NCI-H82 treated with DMSO at 0.1 percent for 48 hours (cell line): ENCODE results near the gene RNF157.

Source experiments
- DNase-seq: peaks from one replicate; lab custom pipeline; 2025; ENCODE audit not compliant: unreplicated experiment; lab: John Stamatoyannopoulos, UW

RNF157 gene

DNA sequence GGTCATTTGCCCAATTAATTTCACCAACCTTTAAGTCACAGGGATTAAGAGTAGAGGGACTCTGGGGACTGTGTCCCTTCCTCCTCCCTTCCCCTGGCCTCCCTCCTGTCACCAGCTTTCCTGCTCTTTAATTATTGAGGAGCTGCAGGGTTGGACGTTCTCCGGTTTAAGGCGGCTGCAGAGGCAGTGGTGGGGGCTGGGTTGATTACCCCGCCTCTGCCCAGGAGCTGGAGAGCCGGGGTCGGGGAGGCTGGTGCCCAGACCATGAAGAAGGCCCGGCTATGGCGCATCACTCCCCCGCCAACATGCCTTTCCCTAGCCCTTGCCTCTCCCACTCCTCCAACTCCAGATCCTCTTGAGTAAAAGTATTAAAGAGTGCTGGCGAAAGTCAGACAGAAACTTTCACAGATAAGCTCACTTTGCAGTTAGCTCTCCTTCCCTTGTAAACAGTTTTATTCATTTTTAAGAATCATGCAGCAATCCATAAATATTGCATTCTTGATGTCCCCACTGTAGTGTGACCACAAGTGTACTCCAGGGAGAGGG, 98.2 kb downstream of the RNF157 start:
- DNase-seq = peak; percentile 38

- DNase-seq = peak; percentile 85
These were observed 98.9 kb downstream of the RNF157 start, which contains the start of gene FOXJ1 for GRCh38 chr17:76141212-76142038. Gene FOXJ1 (minus strand): TSS chr17:76141245. CDS start chr17:76140395, 850 bp downstream.

DNA sequence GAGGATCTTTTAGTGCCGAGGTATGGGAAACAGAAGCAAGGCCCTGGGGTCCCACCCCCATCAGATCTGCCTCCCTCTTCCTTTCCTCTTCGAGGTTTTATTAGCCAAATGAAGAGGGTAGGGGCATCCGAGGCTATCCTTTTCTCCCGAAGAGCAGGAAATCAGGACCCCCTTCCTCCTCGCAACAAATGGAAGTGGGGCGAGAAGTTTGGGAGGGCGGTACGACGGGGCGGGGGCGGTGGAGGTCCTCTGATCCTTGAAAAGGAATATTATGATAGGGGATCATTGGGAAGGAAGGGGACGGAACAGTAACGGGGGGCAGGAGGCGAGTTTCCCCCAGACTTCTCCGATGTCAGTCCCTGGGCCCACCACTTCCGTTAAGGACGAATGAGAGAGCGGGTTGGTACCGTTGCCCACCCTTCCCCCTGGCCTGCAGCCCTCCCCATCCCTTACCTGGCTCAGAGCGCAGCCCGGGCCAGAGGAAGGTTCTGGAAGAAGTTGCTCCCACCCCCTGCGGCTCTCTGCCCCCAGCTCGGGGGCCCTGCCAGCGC, 99.6 kb downstream of the RNF157 start:
- DNase-seq = no peak

DNA sequence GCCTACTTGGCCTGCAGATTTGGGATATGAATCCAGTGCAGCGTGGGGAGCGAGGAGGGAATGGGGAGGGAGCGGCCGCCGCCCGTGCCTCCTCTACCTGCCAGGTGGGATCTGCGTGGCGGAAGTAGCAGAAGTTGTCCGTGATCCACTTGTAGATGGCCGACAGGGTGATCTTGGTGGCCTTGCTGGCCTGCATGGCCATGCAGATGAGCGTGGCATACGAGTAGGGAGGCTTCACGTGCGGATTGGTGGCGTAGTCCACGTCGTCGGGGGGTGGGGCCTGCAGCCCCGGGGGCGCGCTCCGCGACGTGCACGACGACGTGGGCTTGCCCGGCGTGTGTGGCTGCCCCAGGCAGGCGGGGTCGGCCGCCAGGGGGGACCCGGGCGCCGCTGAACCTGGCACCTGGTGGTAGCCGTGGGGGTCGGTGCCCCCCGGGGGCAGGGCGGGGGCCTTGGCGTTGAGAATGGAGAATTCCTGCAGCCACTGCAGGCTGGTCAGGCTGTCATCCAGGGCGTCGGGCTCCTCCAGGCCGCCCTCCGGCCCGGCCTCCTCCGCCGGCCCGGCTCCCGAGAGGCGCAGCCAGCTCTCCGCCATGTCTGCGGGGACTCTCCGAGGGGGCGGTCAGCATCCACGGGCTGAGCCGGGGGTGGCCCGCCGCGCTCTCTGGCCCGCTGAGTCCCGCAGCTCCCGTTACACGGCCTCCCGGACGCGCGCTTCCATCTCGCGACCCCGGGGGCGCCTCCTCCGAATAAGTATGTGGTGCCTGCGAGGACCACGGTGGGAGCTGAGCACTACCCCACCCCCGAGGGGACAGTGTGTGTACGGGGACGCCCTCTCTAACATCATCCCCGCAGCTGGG, 100.3 kb downstream of the RNF157 start:
- DNase-seq = no peak

GRCh38 chr17:76138896-76139752, 101.2 kb downstream of the RNF157 start:
- no peak for DNase-seq

- no peak for DNase-seq
These were observed 101.9 kb downstream of the RNF157 start for GRCh38 chr17:76138234-76138895.

DNA sequence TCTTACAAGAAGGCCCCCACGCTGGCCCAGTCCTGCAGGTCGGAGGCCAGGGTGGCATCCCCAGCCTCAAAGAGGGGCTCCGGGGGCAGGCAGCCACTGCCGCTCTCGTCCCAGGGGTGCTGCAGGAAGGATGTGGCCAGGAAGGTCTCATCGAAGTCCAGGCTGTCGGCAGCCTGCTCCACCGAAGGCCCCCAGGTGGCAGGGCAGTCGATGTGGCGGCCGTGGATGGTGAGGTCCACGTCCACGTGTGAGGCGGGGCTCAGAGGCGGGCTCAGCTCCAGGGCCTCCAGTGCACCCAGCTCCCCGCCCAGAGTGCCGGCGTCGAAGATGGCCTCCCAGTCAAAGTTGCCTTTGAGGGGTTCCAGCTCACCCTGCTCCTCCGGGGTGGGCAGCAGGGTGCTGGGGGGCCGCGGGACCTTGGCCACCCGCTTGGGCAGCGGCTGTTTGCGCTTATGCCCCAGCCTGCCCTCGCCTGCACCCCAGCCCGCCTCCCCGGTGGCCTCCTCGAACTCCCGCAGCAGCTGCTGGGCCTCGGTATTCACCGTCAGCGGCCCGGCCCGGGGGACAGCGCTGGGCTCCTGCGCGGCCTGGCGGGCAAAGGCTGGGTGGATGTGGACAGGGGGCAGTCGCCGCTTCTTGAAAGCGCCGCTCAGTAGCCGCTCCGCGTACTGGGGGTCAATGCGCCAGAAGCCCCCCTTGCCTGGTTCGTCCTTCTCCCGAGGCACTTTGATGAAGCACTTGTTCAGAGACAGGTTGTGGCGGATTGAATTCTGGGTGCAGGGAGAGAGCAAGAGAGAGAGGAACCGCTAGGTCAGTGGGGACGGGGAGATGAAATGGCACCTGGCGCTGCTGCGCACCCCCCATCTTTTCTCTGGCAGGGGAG, 102.7 kb downstream of the RNF157 start:
- DNase-seq = no peak

DNA sequence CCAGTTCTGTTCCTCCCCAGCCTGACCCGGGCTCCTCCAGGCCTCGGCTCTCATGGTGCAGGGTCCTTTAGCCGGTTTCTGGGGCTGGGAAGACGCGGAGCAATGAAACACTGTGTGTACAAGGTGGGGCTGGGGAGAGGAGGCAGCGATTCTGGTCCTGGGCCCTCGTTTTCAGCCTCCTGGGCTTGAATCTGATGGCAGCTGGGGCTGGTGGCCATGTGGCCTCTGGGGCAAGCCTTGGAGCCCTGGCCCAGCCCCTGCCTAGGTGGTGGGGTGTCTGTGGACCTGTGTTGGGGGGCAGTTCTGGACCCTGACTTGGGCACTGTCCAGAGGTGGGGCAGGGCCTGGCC, 103.3 kb downstream of the RNF157 start:
- no peak for DNase-seq

DNA sequence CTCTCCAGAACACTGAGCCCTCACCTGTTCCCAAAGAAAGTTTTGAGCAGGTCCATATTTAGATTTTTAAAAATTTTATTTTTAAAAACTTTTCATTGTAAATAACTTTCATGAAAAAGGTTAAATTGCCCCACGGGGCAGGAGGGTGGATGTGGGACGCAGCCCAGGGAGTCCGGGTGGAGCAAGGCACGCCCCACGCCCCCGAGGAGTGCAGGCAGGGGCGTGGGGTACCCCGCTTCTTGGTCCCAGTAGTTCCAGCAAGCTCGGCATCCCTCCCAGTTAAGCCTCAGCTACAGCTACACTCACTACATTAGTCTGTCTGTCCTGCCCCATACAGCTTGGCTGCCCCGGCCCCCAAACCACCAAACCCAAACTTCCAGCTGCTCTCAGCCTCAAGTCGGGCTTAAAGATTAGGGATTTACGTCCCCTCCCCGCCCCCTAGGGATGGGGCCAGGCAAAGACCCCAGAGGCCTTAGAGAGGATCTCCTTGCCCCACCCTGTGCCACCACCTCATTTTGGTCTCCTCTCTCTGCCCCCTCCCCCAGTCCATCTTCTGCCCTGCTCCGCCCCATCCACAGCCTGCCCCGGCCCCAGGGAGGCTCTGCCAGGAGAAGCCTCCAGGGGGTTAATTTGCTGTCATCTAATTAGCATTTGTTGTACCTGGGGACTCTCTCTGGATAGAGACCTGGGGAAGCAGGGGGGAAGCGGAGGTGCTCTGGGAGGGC, 103.9 kb downstream of the RNF157 start:
- peak; percentile 34 for DNase-seq

- DNase-seq = no peak
These were observed 104.5 kb downstream of the RNF157 start for GRCh38 chr17:76135810-76136188.

GRCh38 chr17:76134911-76135809, 105.1 kb downstream of the RNF157 start:
- DNase-seq = no peak

GRCh38 chr17:76132574-76133338, 107.5 kb downstream of the RNF157 start:
- DNase-seq = no peak

GRCh38 chr17:76131692-76132573, 108.4 kb downstream of the RNF157 start:
- DNase-seq = no peak

- no peak for DNase-seq
These were observed 109.1 kb downstream of the RNF157 start for GRCh38 chr17:76131051-76131691.

DNA sequence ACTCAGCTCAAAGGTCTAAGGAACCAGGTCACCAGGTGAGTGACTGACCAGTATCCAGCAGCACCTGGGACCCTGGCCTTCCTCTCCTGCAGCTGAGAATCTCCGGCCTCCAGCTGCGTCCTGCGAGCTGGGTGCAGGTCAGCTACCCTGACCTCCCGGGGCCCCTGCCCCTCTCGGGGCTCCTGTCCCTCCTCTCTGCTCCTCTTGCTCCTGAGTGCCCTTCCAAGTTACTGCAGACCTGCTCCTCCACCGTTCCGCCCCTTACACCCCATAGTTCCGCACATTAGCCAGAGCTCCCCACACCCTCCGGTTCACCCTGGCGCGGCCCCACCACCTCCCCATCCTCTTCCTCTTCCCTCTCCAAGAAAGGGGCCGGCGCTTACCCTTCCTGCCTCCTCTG, 109.8 kb downstream of the RNF157 start:
- no peak for DNase-seq
